ENCODE data around the gene USP1.

USP1 gene

GRCh38 chr1:62392951-62393350 lies 43.9 kb upstream of the USP1 start:
- Histone ChIP-seq H2AFZ (ENCODE audit: low read depth) (no peak overlapping the region), H3K4me3 (IDR thresholded peaks at IDR 0.05; ENCODE audit: insufficient read depth, low read depth, low read length) (no peak overlapping the region), H4K20me1 (ENCODE audit: insufficient read depth) (no peaks in the 10 kb centered on the region)

GRCh38 chr1:62394646-62395045 lies 42.2 kb upstream of the USP1 start:
- Histone ChIP-seq H3K9ac (no peak overlapping the region), H3K4me3 (IDR thresholded peaks at IDR 0.05; ENCODE audit: insufficient read depth, low read depth, low read length) (no peak overlapping the region), H2AFZ (ENCODE audit: low read depth) (no peak overlapping the region), H3K4me1 (ENCODE audit: low read depth, poor library complexity, severe bottlenecking) (no peaks in the 10 kb centered on the region), H3K4me2 (no peak overlapping the region), H3K79me2 (ENCODE audit: insufficient read depth, low read depth) (no peaks in the 10 kb centered on the region), H3K36me3 (ENCODE audit: insufficient read depth) (no peaks in the 10 kb centered on the region), H3K27ac (no peak overlapping the region), H3K27me3 (ENCODE audit: insufficient read depth, low read depth) (no peaks in the 10 kb centered on the region), H4K20me1 (ENCODE audit: insufficient read depth) (no peaks in the 10 kb centered on the region)
- TF ChIP-seq CTCF (conservative IDR thresholded peaks at IDR 0.05; ENCODE audit: low read depth, low read length) = no peak

More at GRCh38 chr1:62392951-62393350, 43.9 kb upstream of the USP1 start:
- Histone ChIP-seq H3K4me2 (no peak overlapping the region), H3K4me1 (ENCODE audit: low read depth, poor library complexity, severe bottlenecking) (no peaks in the 10 kb centered on the region), H3K27me3 (ENCODE audit: insufficient read depth, low read depth) (no peaks in the 10 kb centered on the region), H3K9ac (no peak overlapping the region), H3K36me3 (ENCODE audit: insufficient read depth) (no peaks in the 10 kb centered on the region), H3K27ac (no peak overlapping the region), H3K79me2 (ENCODE audit: insufficient read depth, low read depth) (no peaks in the 10 kb centered on the region)
- TF ChIP-seq CTCF (conservative IDR thresholded peaks at IDR 0.05; ENCODE audit: low read depth, low read length) = no peak

GRCh38 chr1:62395291-62395690 lies 41.6 kb upstream of the USP1 start:
- H3K4me1 ChIP-seq (ENCODE audit: low read depth, poor library complexity, severe bottlenecking) = no peaks in the 10 kb centered on the region
- H3K36me3 ChIP-seq (ENCODE audit: insufficient read depth) = no peaks in the 10 kb centered on the region
- H3K27ac ChIP-seq = no peak overlapping the region
- no peak for TF ChIP-seq CTCF (conservative IDR thresholded peaks at IDR 0.05; ENCODE audit: low read depth, low read length)
- H3K9ac ChIP-seq = no peak overlapping the region
- no peaks in the 10 kb centered on the region for H4K20me1 ChIP-seq (ENCODE audit: insufficient read depth)
- no peak overlapping the region for H3K4me2 ChIP-seq
- H3K79me2 ChIP-seq (ENCODE audit: insufficient read depth, low read depth) = no peaks in the 10 kb centered on the region
- H3K4me3 ChIP-seq (IDR thresholded peaks at IDR 0.05; ENCODE audit: insufficient read depth, low read depth, low read length) = no peak overlapping the region
- no peak overlapping the region for H2AFZ ChIP-seq (ENCODE audit: low read depth)
- H3K27me3 ChIP-seq (ENCODE audit: insufficient read depth, low read depth) = no peaks in the 10 kb centered on the region

GRCh38 chr1:62396871-62397270 lies 40.0 kb upstream of the USP1 start:
- TF ChIP-seq CTCF (conservative IDR thresholded peaks at IDR 0.05; ENCODE audit: low read depth, low read length) = no peak
- Histone ChIP-seq H2AFZ (ENCODE audit: low read depth) (no peak overlapping the region), H3K9ac (no peak overlapping the region), H3K79me2 (ENCODE audit: insufficient read depth, low read depth) (no peaks in the 10 kb centered on the region), H3K4me3 (IDR thresholded peaks at IDR 0.05; ENCODE audit: insufficient read depth, low read depth, low read length) (no peak overlapping the region), H3K27ac (no peak overlapping the region), H3K4me1 (ENCODE audit: low read depth, poor library complexity, severe bottlenecking) (no peaks in the 10 kb centered on the region), H3K4me2 (no peak overlapping the region), H3K27me3 (ENCODE audit: insufficient read depth, low read depth) (no peaks in the 10 kb centered on the region), H3K36me3 (ENCODE audit: insufficient read depth) (no peaks in the 10 kb centered on the region), H4K20me1 (ENCODE audit: insufficient read depth) (no peaks in the 10 kb centered on the region)

Measured in KMS-11 (cell line).